Measurements from ENCODE around the gene C1orf105.

DNA sequence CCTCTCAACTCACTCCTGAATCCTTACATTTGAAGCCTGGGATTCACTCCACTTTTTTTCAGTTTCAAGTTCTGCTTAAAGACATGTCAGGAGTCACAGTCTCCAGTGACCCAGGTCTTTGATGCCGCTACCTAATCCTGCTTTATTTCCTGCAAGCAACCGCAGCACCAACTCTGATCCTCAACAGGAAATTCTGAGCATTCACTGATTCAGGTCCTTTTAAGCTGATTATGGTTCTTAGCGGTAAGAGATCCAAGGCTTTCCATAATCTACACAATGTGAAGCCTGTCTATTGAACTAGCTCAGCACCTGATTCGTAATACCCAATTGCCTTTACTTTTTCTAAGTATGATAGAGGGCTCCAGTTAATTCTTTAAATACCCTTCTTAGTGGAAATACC lies 67.1 kb downstream of the C1orf105 start:
- no peak for TF ChIP-seq CTCF (conservative IDR thresholded peaks at IDR 0.05 in 1 of 2, IDR thresholded peaks at IDR 0.05 in 1 of 2; ENCODE audit: extremely low read depth in 1 of 2, insufficient read depth in 1 of 2, low read depth in 1 of 2, low read length in 2 of 2)
- no peak for TF ChIP-seq EZH2 (IDR thresholded peaks at IDR 0.05; ENCODE audit: borderline replicate concordance, low read length)
